Gastrocnemius medialis (tissue), 4 donors: ENCODE results near the gene EIF2A.

ENCODE experiments used
- CTCF ChIP-seq, 5 experiments: fragments of 450-650 bp in 3 of 5; fragments of 200-600 bp in 2 of 5; sonication (generic) in 2 of 5; IDR thresholded peaks in 4 of 5; conservative IDR thresholded peaks in 1 of 5; 1 replicate in 4 of 5; 2 replicates in 1 of 5; pipeline ENCODE4 v1.5.1; 2016 to 2019; ENCODE audit warnings: antibody characterized with exemption in 5 of 5, mild to moderate bottlenecking in 3 of 5, moderate library complexity in 3 of 5
- POLR2A ChIP-seq, 2 donors: fragments of 450-650 bp; IDR thresholded peaks; one replicate each; pipeline ENCODE4 v1.6.1; 2017; ENCODE audit warnings: antibody characterized with exemption in 2 of 2, mild to moderate bottlenecking in 2 of 2, moderate library complexity in 2 of 2

- TF ChIP-seq CTCF (IDR thresholded peaks at IDR 0.05 in 4 of 5, conservative IDR thresholded peaks at IDR 0.05 in 1 of 5) (no peak), POLR2A (IDR thresholded peaks at IDR 0.05) (no peak)
Observed at GRCh38 chr3:150613709-150614480, 67.3 kb downstream of the EIF2A start.
